DND-41 (cell line): ENCODE data around the gene TM4SF1.

ENCODE experiments used
- ATAC-seq: fragments of 200-7000 bp; cut with Tn5 transposase; 3 replicates; pipeline ENCODE4 v1.9.1; 2021; ENCODE audit warnings: low read depth; ENCODE audit not compliant: insufficient read depth
- DNase-seq: peaks from one replicate; pipeline ENCODE4 v3.0.0-alpha.2; 2020
- H2AFZ ChIP-seq: 2 replicates; pipeline ENCODE4 v1.6.0; 2012; ENCODE audit warnings: low read depth, low read length
- H3K27ac ChIP-seq: 2 replicates; pipeline ENCODE4 v1.5.1; 2012; ENCODE audit warnings: low read length, inconsistent platforms
- H3K27me3 ChIP-seq: fragments of 200-600 bp; sonication (generic); 2 replicates; pipeline ENCODE4 v1.6.0; 2012; ENCODE audit warnings: low read length, mild to moderate bottlenecking, inconsistent platforms; ENCODE audit not compliant: insufficient read depth, poor library complexity
- H3K36me3 ChIP-seq: 2 replicates; pipeline ENCODE4 v1.5.1; 2012; ENCODE audit warnings: low read length, inconsistent platforms; ENCODE audit not compliant: insufficient read depth
- H3K4me1 ChIP-seq: 2 replicates; pipeline ENCODE4 v1.5.1; 2012; ENCODE audit warnings: mild to moderate bottlenecking, low read length; ENCODE audit not compliant: insufficient read depth
- H3K4me2 ChIP-seq: 2 replicates; pipeline ENCODE4 v1.6.0; 2012; ENCODE audit warnings: mild to moderate bottlenecking, moderate library complexity, low read length, inconsistent platforms; ENCODE audit not compliant: insufficient read depth
- H3K4me3 ChIP-seq, 2 experiments: fragments of 200-600 bp in 1 of 2; shearing (Covaris generic) in 1 of 2; 2 replicates each; pipeline ENCODE4 v1.5.1; 2012 to 2016; ENCODE audit warnings: inconsistent platforms in 2 of 2, low read length in 2 of 2, mild to moderate bottlenecking in 2 of 2, low read depth in 1 of 2, moderate library complexity in 1 of 2
- H3K79me2 ChIP-seq: 2 replicates; pipeline ENCODE4 v1.6.0; 2012; ENCODE audit warnings: low read length, inconsistent platforms; ENCODE audit not compliant: insufficient read depth
- H3K9ac ChIP-seq: 2 replicates; pipeline ENCODE4 v1.6.0; 2012; ENCODE audit warnings: low read depth, mild to moderate bottlenecking, inconsistent platforms, low read length, moderate library complexity
- H3K9me3 ChIP-seq: 2 replicates; pipeline ENCODE4 v1.5.1; 2012; ENCODE audit warnings: low read length, moderate library complexity, mild to moderate bottlenecking, inconsistent platforms; ENCODE audit not compliant: insufficient read depth, severe bottlenecking
- H4K20me1 ChIP-seq: 2 replicates; pipeline ENCODE4 v1.6.0; 2012; ENCODE audit warnings: low read length; ENCODE audit not compliant: insufficient read depth
- CTCF ChIP-seq: IDR thresholded peaks from 2 replicates; pipeline ENCODE4 v1.5.1; 2012; ENCODE audit warnings: borderline replicate concordance, low read length, moderate library complexity, mild to moderate bottlenecking; ENCODE audit not compliant: poor library complexity, severe bottlenecking; ENCODE audit errors: extremely low read depth
- EZH2 ChIP-seq: IDR thresholded peaks from 3 replicates; pipeline ENCODE4 v1.6.1; 2012; ENCODE audit warnings: borderline replicate concordance, low read depth, mild to moderate bottlenecking, moderate library complexity, low read length, inconsistent platforms; ENCODE audit not compliant: severe bottlenecking

TM4SF1 gene

GRCh38 chr3:149376718-149377407 is 586 bp downstream of the TM4SF1 start:
- H2AFZ ChIP-seq = no peak overlapping the region
- no peaks in the 10 kb centered on the region for H3K4me1 ChIP-seq
- no peak overlapping the region for H3K9ac ChIP-seq
- no peaks in the 10 kb centered on the region for H4K20me1 ChIP-seq
- TF ChIP-seq CTCF (no peak), EZH2 (no peak)
- no peak overlapping the region for H3K27ac ChIP-seq
- no peaks in the 10 kb centered on the region for H3K27me3 ChIP-seq
- H3K4me2 ChIP-seq = no peak overlapping the region
- no peak for ATAC-seq
- no peak overlapping the region for H3K4me3 ChIP-seq
- no peaks in the 10 kb centered on the region for H3K79me2 ChIP-seq
- no peak for DNase-seq
- no peaks in the 10 kb centered on the region for H3K9me3 ChIP-seq
- H3K36me3 ChIP-seq = no peaks in the 10 kb centered on the region

GRCh38 chr3:149375501-149376196 is 1.8 kb downstream of the TM4SF1 start:
- H2AFZ ChIP-seq = no peak overlapping the region
- no peaks in the 10 kb centered on the region for H3K4me1 ChIP-seq
- H3K27ac ChIP-seq = no peak overlapping the region
- DNase-seq = no peak
- no peak overlapping the region for H3K9ac ChIP-seq
- no peaks in the 10 kb centered on the region for H3K79me2 ChIP-seq
- no peak for ATAC-seq
- no peaks in the 10 kb centered on the region for H3K9me3 ChIP-seq
- TF ChIP-seq CTCF (no peak), EZH2 (no peak)
- H3K27me3 ChIP-seq = no peaks in the 10 kb centered on the region
- no peaks in the 10 kb centered on the region for H3K36me3 ChIP-seq
- no peak overlapping the region for H3K4me2 ChIP-seq
- H4K20me1 ChIP-seq = no peaks in the 10 kb centered on the region
- H3K4me3 ChIP-seq = no peak overlapping the region

- H3K4me3 ChIP-seq = no peak overlapping the region
- TF ChIP-seq CTCF (no peak), EZH2 (no peak)
- H3K9me3 ChIP-seq = no peaks in the 10 kb centered on the region
- no peak overlapping the region for H3K27ac ChIP-seq
- no peaks in the 10 kb centered on the region for H4K20me1 ChIP-seq
- no peaks in the 10 kb centered on the region for H3K4me1 ChIP-seq
- no peak overlapping the region for H3K9ac ChIP-seq
- H2AFZ ChIP-seq = no peak overlapping the region
- no peaks in the 10 kb centered on the region for H3K27me3 ChIP-seq
- H3K36me3 ChIP-seq = no peaks in the 10 kb centered on the region
- ATAC-seq = no peak
- no peak overlapping the region for H3K4me2 ChIP-seq
- no peaks in the 10 kb centered on the region for H3K79me2 ChIP-seq
- no peak for DNase-seq
Measured at GRCh38 chr3:149374793-149375500, 2.5 kb downstream of the TM4SF1 start.
